Right hindlimb (tissue), 1 donor: Measurements from ENCODE around the gene ZNF804B.

Source experiments
- DNase-seq: peaks from one replicate; pipeline ENCODE4 v3.0.0-alpha.2; 2018

Gene ZNF804B

DNA sequence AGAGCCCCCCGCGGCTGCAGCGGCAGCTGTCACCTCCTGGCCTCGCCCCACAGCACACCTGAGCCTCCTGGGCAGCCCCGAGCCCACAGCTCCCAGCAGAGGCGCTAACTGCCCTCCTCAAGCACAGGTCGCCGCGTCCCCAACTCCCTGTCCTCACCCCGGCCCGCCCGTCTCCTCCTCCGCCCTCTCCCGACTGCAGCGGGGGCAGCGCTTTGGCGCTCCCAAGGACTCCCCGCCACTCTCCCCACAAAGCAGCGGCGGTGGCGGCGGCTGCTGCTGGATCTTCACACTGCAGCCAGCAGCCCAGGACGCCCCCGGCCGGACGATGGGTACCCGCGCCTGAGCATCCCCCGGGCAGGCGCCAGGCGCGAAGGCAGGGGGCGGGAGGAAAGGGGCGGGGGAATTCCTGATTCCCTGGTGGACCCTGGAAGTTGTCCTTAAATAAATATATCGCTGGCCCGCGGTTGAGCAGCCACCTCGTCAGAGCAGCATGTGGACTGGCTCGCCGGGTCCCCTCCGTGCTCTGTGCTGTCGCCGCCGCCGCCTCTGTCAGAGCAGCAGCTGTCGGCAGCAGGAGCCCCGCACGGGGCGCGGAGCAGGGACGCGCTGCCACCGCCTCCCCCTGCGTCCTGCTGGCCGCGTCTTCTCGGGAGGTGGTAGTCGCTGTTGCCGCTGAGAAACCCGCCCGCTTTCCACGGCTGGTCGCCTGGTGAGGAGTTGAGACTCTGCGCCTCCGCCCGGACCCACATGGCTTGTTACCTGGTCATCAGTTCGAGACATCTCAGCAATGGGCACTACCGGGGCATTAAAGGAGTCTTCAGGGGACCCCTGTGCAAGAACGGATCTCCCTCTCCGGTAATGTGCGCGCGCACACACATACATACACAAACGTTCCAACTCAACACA is at the start of gene ZNF804B:
Gene ZNF804B, plus strand, starts transcription at position 471 of the 906 bp plus-strand sequence. Its CDS starts 277 bp downstream, at position 748.
- peak; percentile 48 for DNase-seq

DNA sequence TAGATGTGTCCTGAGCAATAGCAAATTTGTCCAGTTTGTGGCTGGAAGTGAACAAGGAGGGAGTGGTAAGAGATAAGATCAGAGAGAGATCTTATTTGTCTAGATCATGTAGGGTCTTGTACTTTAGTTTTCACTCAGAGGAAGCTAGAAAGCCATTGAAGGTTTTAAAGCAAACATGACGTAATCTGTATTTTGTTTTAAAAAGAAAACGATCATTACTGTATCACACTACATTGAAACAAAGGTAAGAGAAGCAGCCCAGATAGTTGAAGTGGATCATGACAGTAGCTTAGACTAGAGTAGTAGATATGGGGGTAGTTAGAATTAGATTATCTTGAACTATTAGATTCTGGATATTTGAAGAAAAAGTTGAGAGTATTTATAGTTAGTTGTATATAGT is 23.6 kb upstream of the ZNF804B start:
- no peak for DNase-seq

DNA sequence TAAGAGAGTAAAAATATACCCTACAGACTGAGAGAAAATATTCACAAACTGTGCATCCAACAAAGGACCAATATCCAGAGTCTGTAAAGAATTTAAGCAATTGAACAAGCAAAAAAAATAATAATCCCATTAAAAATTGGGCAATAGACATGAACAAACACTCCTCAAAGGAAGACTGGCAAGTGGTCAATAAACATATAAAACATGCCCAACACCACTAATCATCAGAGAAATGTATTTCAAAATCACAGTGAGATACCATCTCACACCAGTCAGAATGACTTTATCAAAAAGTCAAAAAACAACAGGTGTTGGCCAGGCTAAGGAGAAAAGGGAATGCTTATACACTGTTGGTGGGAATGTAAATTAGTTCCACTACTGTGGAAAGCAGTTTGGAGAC is 21.9 kb upstream of the ZNF804B start:
- no peak for DNase-seq

DNA sequence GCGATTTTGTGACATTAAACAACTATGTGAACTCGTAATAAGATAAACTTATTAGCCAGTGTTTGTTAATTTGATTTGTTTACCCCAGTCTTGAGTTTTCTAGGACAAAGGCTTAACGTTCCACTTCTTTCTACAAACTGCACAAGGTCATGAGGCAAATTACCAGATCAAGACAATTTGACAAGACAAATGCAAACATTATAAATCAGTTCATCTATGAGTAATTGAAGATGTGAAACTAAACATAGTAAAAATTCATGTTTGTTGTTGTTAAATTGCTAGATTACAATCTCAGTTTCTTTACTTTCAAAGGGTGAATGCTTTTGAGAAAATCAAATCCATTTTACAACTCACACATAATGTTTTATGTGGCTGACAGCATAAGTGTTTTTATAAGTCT is 13.4 kb upstream of the ZNF804B start:
- DNase-seq = no peak

DNA sequence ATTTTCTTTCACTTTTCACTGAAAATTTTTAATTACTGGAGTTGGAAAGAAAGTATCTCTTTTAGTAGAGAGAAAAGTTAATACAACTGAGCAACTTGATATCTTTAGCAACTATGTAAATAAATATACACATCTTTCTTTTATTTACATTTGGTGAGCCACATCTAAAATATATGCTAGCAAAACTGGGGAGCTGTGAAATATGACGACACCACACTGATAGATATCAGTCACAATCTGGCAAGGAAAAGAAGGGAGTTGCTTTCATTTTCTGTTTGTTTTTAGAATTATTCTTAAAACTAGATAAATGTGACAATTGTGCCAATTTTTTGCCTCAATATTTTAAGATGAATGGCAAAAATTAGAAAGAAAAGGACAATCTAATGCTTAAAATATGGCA is 2.7 kb upstream of the ZNF804B start:
- DNase-seq = no peak

DNA sequence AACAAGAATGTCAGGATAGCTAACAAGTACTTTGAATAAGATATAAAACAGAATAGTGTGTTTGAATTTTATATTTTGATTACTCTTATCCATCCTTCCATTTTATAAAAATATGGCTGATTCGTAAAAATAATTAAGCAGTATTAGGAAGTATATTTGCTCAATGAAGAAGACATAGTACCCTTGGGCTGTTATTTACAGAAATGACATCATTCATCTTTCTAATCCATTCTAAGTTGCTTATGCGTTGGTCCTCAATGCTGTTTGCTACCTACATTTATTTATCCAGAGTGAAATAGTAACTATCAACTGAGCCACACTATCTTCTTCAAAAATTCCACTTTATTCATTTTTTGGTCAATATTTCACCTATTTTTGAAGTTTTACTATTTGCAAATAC is 2.1 kb upstream of the ZNF804B start:
- DNase-seq = no peak

DNA sequence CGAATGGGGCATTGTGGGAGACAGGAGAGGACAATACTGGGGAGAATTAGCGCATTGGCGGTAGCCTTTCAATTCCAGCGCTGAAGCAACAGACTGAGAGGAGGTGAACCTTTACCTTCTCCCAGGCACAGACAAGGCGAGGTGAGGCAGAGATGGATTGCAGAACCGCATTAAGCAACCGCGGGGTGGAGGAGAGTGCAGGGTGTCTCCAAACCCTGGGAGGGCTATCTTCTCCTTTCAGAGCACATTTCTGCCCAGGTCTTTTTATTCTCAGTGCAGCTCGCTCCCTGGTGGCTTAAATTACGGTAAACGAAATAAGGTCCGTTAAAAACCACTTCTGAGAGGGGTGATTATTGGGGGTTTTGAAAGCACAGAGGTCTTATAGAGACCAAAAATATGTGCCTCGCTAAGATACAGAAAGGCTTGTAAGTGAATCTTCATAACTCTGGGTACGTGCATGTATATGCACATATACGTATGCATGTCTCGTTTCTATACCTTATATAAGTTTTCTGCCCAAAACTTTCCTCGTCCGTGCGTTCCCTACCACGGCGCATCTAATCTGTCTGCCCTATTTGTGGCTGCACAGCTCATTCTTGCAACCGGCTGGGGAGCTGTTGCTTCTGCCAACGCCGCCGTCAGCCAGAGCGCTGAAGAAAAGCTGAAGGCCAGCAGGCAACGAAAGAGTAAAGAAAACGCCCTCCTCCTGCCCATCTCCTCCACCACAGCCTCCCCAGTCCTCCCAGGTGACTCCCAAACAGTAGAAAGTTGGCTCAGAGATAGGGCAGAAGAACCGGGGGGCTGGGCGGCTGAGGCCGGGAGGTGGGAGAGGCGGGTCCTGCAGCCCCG is 895 bp upstream of the ZNF804B start:
- peak; percentile 59 for DNase-seq

DNA sequence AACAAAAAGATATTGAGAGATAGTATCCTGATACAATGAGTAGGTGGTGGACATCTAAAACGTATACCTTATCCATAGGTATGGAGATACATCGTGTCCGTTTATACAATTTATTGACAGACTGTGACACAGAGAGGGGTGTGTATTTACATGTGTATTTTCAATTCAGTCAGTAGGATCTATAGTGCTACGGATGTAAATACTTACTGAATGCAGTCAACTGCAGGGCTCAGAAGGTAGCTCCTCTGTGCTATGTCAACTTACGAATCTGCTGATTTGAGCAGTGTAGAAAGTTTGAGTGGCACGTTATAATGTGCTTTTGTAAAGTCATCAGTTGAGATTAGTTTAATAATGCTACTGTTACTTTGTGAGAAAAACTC is 626 bp downstream of the ZNF804B start:
- DNase-seq = no peak

DNA sequence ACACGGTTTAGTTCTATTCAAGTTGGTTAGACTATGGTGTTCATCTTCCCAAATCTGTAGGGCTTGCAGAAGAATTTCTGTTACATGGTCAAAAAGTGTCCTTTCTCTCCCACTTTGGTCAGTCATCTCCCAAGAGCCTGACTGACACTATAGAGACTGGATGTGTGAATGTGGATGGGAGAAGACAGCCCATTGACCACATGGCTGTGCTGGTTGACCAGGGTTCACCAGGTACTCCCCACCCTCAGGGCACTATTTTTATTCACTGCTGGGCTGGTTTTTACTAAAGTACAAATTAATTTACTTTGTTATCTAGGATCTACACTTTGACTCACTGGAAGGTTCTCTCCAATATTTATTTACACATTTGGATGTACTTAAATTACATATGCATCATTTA is 2.3 kb downstream of the ZNF804B start:
- DNase-seq = no peak

DNA sequence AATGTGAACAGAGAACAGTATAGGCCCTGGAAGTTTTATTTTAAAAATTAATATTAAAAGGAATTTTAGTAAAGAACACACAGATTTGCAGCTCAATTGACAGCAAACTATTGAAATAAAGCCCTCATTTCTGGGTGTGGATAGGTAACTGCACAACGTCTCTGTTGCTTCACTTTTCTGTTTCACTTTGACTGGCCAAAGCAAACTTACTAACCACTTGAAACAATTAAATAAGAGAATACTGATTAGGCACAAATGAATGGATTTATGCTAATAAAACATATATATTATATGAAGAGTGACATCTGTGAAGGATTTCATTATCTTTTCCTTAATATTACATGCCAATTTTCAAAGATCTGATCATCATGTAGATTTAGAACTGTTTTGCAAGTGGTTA is 11.9 kb downstream of the ZNF804B start:
- no peak for DNase-seq

DNA sequence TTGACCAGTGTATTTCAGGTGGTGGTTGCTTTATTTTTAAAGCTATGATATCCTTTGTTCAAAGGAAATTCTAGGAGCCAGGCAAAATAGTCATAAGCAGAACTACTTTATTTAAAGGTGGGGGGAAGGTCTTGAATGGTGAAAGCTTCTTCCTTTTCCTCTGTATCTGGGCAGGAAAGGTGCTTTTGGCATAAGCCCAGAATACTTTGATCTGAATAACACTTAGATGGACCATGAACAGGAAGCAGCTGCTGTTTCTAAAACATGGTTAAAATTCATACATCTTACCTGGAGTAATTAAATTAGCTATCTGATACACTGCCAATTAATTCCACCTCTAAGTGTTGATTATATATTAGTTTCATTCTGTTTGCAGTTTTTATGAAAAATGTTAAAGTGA is 13.3 kb downstream of the ZNF804B start:
- no peak for DNase-seq

DNA sequence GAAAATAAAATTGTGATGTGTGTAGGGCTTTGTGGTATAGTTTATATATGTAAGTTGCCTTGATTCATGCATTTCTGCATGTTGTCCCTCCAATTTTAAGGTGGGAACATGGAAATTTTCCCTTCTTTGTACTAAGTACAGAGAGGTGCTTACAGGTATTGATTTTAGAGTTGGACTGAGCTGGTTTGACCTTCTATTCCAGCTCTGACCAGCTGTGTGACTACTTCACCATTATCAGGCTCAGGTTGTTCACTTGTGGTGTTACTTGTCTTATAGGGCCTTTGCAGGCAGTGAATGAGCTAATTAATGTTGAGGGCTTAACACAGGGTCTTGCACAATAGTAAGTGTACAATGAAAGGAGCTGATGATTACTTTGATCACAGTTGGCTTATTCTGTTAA is 16.3 kb downstream of the ZNF804B start:
- DNase-seq = no peak

DNA sequence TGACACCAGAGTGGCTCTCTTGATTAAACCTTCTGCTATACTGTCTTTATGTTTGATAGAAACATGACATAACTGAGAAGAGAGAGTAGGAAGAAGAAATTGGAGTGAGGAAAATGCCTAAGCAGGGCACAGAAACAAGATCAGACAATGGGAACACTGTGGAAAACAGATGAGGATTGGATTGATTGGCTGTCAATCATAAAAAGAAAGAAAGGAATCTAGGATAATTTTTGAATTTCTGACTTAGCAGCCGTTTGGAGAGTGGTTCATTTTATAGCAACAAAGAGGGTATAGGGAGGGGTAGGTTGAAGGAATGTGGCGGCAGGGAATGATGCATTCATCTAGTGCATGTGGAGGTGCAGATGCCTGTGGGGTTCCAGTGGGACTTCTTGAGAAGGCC is 28.3 kb downstream of the ZNF804B start:
- DNase-seq = no peak

DNA sequence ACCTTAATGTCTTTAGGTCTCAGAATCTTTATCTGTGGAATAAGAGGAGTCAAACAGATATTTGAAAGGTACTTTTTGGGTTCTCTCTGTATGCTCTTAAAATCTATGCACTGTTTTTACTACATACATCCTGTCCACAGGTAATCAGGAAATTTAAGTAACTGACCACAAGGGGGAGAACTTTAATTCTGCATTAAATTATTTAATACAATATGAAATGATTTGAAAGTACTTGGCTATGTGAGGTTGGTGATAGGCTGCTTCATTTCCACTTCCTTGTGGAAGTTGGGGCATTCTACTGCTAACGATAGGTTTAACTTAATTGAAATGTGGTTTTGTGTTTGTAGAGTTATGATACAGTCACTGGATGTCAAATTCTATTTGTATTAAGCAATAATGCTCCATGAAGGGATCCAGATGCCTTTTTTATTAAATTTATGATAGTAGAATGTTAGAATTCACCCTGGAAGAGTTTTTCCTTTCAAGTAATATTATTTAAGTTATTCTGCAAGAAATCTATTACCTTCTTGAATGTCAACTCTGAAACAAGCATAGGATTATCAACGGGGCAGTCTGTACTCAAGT is 30.1 kb downstream of the ZNF804B start:
- no peak for DNase-seq

DNA sequence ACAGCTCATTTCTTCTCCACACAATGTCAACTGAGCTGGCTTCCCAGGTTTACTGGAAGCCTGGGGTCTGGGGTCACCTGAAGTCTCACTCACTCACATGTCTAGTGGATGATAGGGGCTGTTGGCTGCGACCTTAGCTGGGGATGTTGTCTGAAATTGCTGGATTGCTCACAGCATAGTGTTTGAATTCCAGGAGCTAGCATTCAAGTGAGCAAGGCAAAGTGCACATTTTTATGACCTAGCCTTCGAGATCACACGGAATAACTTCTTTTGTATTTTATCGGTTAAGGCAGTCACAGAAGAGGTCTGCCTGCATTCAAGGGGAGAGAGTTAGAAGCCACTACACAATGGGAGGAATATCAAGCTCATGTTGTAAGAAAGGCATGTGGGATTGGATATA is 32.4 kb downstream of the ZNF804B start:
- DNase-seq = no peak

DNA sequence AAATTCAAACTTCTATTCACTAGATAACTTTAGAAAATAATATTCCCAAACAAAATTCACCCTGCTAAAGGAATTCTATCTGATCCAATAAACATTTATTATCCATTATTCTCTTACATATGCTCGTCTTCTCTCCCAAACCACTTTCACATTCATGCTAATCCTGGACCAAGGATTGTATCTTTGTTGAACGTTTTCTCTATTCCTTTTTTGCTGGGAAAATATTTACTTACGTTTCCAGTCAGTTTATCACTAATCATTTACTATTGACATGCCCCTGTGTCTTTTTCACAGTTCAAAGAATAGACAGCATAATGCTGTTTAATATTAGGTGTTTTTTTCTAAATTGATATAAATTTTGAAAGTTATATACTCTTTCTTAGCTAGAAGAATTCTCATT is 32.9 kb downstream of the ZNF804B start:
- DNase-seq = no peak

DNA sequence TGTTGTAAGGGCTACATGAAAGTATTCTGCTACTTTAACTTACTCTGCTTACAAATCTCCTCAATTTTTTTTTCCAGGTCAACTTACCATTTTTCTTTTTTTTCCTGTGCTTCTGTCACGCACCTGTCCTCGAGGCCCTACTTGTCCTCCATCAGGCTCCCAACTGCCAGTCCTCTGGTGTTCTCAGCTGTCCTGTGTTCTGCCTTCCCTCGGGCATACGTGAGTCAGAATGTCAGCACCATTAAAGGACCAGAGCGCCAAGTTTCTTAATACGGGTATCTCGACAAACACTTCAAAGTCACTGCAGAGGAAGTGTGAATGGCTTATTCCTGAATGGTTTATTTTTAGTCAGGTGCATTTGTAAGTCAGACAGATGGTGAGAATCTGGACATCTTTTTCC is 36.1 kb downstream of the ZNF804B start, which contains the start of gene TEX47:
Gene TEX47, minus strand, starts transcription at position 185 of the 400 bp plus-strand sequence. CDS start 795 bp downstream, outside the sequence.
- DNase-seq = no peak

DNA sequence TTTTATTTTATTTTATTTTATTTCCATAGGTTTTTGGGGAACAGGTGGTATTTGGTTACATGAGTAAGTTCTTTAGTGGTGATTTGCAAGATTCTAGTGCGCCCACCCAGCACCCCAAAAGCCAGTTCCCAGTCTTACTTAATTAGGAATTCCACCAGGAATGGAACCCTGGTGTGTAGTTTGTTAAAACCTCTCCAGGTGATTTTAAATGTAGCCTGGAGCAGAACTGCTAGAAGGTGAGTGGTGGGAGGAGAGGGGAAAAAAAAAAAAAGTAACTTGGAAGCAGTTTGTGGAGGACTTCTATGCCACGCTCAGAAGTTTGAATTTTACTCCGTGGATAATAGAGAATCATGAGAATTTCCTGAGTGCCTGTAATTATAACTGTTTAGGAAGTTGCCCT is 41.5 kb downstream of the ZNF804B start:
- no peak for DNase-seq

DNA sequence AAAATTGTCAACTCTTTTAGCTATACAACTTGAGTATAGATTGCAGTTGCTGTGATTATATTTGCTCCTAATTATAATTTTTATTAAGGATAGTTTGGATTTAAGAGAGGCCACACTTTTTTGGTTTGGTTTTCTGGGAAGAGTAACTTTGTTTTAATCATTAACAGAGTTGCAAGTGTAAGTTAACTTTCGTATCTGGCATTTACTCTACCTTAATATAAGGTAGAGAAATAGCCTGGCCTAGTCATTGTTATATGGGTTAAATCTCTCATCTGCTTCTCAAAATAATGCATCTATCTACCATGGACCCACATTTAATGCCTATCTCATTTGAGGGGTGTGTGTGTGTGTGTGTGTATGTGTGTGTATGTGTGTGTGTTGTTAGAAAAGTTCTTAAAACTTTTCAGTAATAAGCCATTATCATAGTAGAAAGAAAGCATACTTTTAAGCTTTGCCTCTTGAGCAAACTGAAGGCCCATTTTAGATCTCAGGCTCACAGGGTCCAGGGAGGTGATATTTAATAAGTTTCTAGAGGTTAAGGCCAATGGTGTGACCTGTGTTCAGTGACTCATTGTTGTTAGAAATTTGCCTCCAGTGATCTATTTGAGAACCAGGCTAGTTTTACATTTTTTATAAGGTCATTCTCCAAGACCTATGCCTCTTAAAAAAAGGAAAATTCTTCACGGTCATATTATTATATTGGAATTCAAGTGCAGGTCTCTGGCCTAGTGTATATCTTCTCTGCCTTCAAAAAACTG is 47.0 kb downstream of the ZNF804B start:
- DNase-seq = no peak

DNA sequence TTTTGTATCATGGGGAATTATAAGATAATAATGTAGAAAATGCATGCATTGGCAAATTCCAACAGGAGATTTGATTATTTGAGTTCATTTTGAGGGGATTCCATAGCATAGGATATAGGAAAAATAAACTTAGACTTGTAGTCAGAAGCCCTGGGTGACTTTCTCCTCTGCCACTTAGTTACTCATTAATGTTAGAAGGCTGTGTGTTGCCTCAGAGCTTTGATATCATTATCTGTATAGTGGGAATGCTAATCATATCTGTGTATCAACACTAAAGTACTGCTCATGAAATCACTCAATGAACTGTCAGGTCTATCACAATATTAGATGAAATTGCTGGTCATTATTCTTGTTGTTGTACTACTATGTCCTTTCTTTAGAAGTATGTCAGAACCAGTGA is 59.1 kb downstream of the ZNF804B start:
- no peak for DNase-seq

DNA sequence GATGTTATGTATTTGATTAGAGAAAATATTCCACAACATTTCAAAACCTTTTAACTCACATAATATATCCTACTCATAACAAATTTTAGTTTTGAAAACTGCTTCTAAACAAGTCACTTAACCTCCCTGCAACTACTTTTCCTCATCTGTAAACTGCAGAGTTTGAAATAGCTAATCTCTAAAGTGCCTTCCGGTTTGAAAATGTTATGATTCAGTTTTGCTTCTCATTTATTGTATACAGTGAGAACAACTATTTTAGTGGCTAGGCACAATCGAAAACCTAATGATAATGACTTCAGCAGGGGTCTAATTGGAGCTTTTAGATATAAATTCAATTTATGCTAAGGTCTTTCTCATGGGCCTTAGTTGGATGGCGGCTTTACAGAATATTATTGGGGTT is 66.7 kb downstream of the ZNF804B start:
- DNase-seq = no peak

DNA sequence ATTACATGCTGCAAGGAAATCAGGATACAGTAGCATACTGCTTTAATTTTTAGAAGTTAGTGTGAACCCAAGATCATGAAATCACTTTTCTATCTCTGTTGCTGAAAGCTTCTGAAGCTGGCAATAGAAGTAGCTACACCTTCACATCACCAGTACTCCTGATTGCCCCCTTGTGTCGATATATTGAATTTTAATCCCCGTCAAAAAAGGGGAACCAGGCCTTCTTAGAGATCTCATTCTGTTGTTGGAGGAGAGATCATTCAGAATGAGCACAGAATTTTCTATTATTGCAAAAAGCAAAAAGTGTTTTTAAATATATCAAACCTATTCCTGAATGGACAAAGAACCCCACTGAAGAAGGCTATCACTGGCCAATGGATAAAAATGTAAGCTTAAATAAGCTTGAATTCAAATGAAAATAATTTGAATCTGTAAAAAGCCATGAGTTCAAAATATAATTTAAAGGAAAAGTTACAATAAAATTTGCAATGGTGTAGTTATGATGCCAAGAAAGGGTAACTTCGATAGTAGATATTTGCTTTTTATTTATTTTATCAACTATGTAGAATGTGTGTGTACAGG is 75.7 kb downstream of the ZNF804B start:
- no peak for DNase-seq
